Ovary (tissue), 9 donors: ENCODE results near the gene CFC1B. TPM values are rescaled to one million over a fixed set of nuclear protein-coding genes. Genes with fewer than 3 reads are reported as not detected.
"Not testable (repeated sequence)": the region's sequence is repeated elsewhere in the genome, so short reads cannot be mapped to it uniquely, and the experiment has no call there.

Experiments
- DNase-seq, 5 donors: peaks; one replicate each; pipeline ENCODE4 v3.0.0-alpha.2; 2019 to 2020
- H3K27ac ChIP-seq, 2 donors: fragments of 200-600 bp; one replicate each; pipeline versions ENCODE4 v1.5.1 to v1.8.0; 2019 to 2022
- H3K27me3 ChIP-seq: fragments of 200-600 bp; one replicate; pipeline ENCODE4 v1.8.0; 2022
- H3K36me3 ChIP-seq: fragments of 200-600 bp; sonication (generic); one replicate; pipeline ENCODE4 v1.5.1; 2019
- H3K4me1 ChIP-seq: one replicate; pipeline ENCODE4 v1.8.1; 2013; ENCODE audit warnings: mild to moderate bottlenecking, moderate library complexity; ENCODE audit not compliant: insufficient read depth
- H3K4me3 ChIP-seq: fragments of 200-600 bp; sonication (generic); one replicate; pipeline ENCODE4 v1.5.1; 2017
- H3K9me3 ChIP-seq, 2 donors: fragments of 200-600 bp in 1 of 2; sonication (generic) in 1 of 2; one replicate each; pipeline versions ENCODE4 v1.5.1 to v1.8.1; 2013 to 2019; ENCODE audit warnings: mild to moderate bottlenecking in 1 of 2, moderate library complexity in 1 of 2
- WGBS, 3 donors: extraction: QIAGEN DNeasy Blood & Tissue Kit in 1 of 3; methylation state at CpG; one replicate each; pipeline versions ENCODE4 v1.1.5 to v1.1.7; 2013 to 2017; 5-methylcytosine and 5-hydroxymethylcytosine counted together
- intact Hi-C, 4 donors: fragments of 100-400 bp; cut with DNase I; formaldehyde crosslinking; loops; one replicate each; pipeline versions ENCODE4 v1.11.0 to v1.15.1; 2022 to 2023
- polyA plus RNA-seq, 2 donors: library from polyadenylated mRNA; stranded (reverse); fragments of 200-250 nt in 1 of 2; fragments of 350-450 nt in 1 of 2; fragmentation: Illumina TruSeq in 1 of 2; extraction: RNeasy Lipid Tissue Mini Kit (QIAGEN cat#74804) in 1 of 2; gene quantifications; one replicate each; pipeline ENCODE4 v1.2.3, GENCODE V29; 2013 to 2014
- total RNA-seq, 7 donors: library from RNA; depleted of rRNA in 2 of 7; stranded (reverse); fragments of >200 nt in 2 of 7; fragmentation: NEBNext Ultra II Directional in 3 of 7; extraction: Animal tissue kit (Norgen Biotek cat#: 25700) in 3 of 7; gene quantifications; one replicate each; pipeline versions ENCODE4 v1.1.0 to v1.2.4, GENCODE V29; 2016 to 2023
- donor health status: DM: no; HTN: no; CAD: no; lungs with moderate emphysema.
- donor health status: DM: no; HTN: no; CAD: no.
- donor health status: Bipolar disorder and iron deficiency.
- donor health status: DM: yes; HTN: yes; CAD: no.
- donor health status: DM: no; HTN: no; CAD: no.
- donor health status: DM: yes; HTN: yes; CAD: no.

The CFC1B gene
- total and polyA plus RNA-seq, 9 donors, result 0.38 TPM; not detected in 8

- H3K9me3 ChIP-seq, H3K36me3 ChIP-seq: not testable (repeated sequence)
Observed at GRCh38 chr2:130531672-130532071, 10.7 kb downstream of the CFC1B start.

GRCh38 chr2:130536654-130537053, 15.6 kb downstream of the CFC1B start:
- H3K27ac ChIP-seq, H3K4me3 ChIP-seq, H3K27me3 ChIP-seq, H3K4me1 ChIP-seq, DNase-seq, H3K36me3 ChIP-seq, H3K9me3 ChIP-seq, intact Hi-C loops: not testable (repeated sequence)
- WGBS, 3 donors, result no CpG with 5 or more reads among the region's 7 CpGs

More at GRCh38 chr2:130531672-130532071, 10.7 kb downstream of the CFC1B start:
- H3K27me3 ChIP-seq, H3K27ac ChIP-seq, intact Hi-C loops, H3K4me3 ChIP-seq, DNase-seq, H3K4me1 ChIP-seq: not testable (repeated sequence)
- no CpG with 5 or more reads among the region's 9 CpGs for WGBS, 3 donors

GRCh38 chr2:130538271-130538670, 17.2 kb downstream of the CFC1B start:
- H3K9me3 ChIP-seq, DNase-seq, H3K4me3 ChIP-seq, H3K27me3 ChIP-seq, intact Hi-C loops, H3K27ac ChIP-seq, H3K4me1 ChIP-seq, H3K36me3 ChIP-seq: not testable (repeated sequence)
- no CpG with 5 or more reads among the region's 9 CpGs for WGBS, 3 donors

- intact Hi-C loops, H3K36me3 ChIP-seq, DNase-seq, H3K4me3 ChIP-seq, H3K27ac ChIP-seq, H3K27me3 ChIP-seq, H3K9me3 ChIP-seq, H3K4me1 ChIP-seq: not testable (repeated sequence)
- no CpG with 5 or more reads among the region's 4 CpGs for WGBS, 3 donors
Observed at GRCh38 chr2:130542789-130543188, 21.8 kb downstream of the CFC1B start.

- H3K27ac ChIP-seq, DNase-seq, H3K27me3 ChIP-seq, H3K9me3 ChIP-seq, H3K36me3 ChIP-seq, H3K4me3 ChIP-seq, H3K4me1 ChIP-seq, intact Hi-C loops: not testable (repeated sequence)
- WGBS, 3 donors, result no CpG with 5 or more reads among the region's 12 CpGs
Observed at GRCh38 chr2:130543785-130544528, 22.9 kb downstream of the CFC1B start.

GRCh38 chr2:130544978-130545377, 24.0 kb downstream of the CFC1B start:
- intact Hi-C loops, result not testable (repeated sequence)

GRCh38 chr2:130548418-130548817, 27.4 kb downstream of the CFC1B start:
- DNase-seq, result not testable (repeated sequence)
- no CpG with 5 or more reads among the region's 3 CpGs for WGBS, 3 donors

More at GRCh38 chr2:130544978-130545377, 24.0 kb downstream of the CFC1B start:
- not testable (repeated sequence) for H3K4me3 ChIP-seq, DNase-seq, H3K27me3 ChIP-seq, H3K9me3 ChIP-seq, H3K36me3 ChIP-seq, H3K4me1 ChIP-seq, H3K27ac ChIP-seq
- WGBS, 3 donors, result no CpG with 5 or more reads among the region's 5 CpGs

GRCh38 chr2:130549475-130549874, 28.5 kb downstream of the CFC1B start:
- not testable (repeated sequence) for H3K9me3 ChIP-seq, H3K36me3 ChIP-seq
- whole genome bisulfite sequencing, 3 donors, result no CpG with 5 or more reads among the region's 27 CpGs

More at GRCh38 chr2:130548418-130548817, 27.4 kb downstream of the CFC1B start:
- intact Hi-C loops, H3K27me3 ChIP-seq, H3K4me1 ChIP-seq, H3K36me3 ChIP-seq, H3K4me3 ChIP-seq, H3K27ac ChIP-seq, H3K9me3 ChIP-seq: not testable (repeated sequence)

GRCh38 chr2:130554178-130554577, 33.2 kb downstream of the CFC1B start:
- WGBS, 3 donors, result no CpG with 5 or more reads among the region's 4 CpGs
- H3K27me3 ChIP-seq, H3K4me1 ChIP-seq, H3K27ac ChIP-seq, intact Hi-C loops, H3K9me3 ChIP-seq, DNase-seq, H3K4me3 ChIP-seq, H3K36me3 ChIP-seq: not testable (repeated sequence)

More at GRCh38 chr2:130549475-130549874, 28.5 kb downstream of the CFC1B start:
- H3K27me3 ChIP-seq, DNase-seq, H3K27ac ChIP-seq, H3K4me3 ChIP-seq, H3K4me1 ChIP-seq, intact Hi-C loops: not testable (repeated sequence)

GRCh38 chr2:130556441-130556840, 35.4 kb downstream of the CFC1B start:
- H3K4me3 ChIP-seq, intact Hi-C loops: not testable (repeated sequence)

GRCh38 chr2:130566165-130566564, 45.1 kb downstream of the CFC1B start:
- H3K4me3 ChIP-seq, H3K4me1 ChIP-seq, intact Hi-C loops, DNase-seq, H3K9me3 ChIP-seq, H3K27ac ChIP-seq, H3K27me3 ChIP-seq, H3K36me3 ChIP-seq: not testable (repeated sequence)
- WGBS, 3 donors, result no CpG with 5 or more reads among the region's 4 CpGs

More at GRCh38 chr2:130556441-130556840, 35.4 kb downstream of the CFC1B start:
- H3K27me3 ChIP-seq, H3K4me1 ChIP-seq, H3K27ac ChIP-seq, H3K36me3 ChIP-seq, DNase-seq, H3K9me3 ChIP-seq: not testable (repeated sequence)
- WGBS, 3 donors, result no CpG with 5 or more reads among the region's 8 CpGs

- WGBS, 3 donors, result no CpG with 5 or more reads among the region's 3 CpGs
- intact Hi-C loops, result not testable (repeated sequence)
Observed at GRCh38 chr2:130571929-130572328, 50.9 kb downstream of the CFC1B start.

More at GRCh38 chr2:130571929-130572328, 50.9 kb downstream of the CFC1B start:
- H3K4me1 ChIP-seq, H3K4me3 ChIP-seq, DNase-seq, H3K27me3 ChIP-seq, H3K27ac ChIP-seq, H3K36me3 ChIP-seq, H3K9me3 ChIP-seq: not testable (repeated sequence)
